Immature natural killer cell (primary cell): ENCODE results near the gene SV2A. TPM values are rescaled to one million over a fixed set of nuclear protein-coding genes. Genes with fewer than 3 reads are reported as not detected.
"Not testable (repeated sequence)": the region's sequence is repeated elsewhere in the genome, so short reads cannot be mapped to it uniquely, and the experiment has no call there.

Experiments
- DNase-seq, 3 donors: peaks; one replicate each; pipeline ENCODE4 v3.0.0; 2022; ENCODE audit warnings: mixed read lengths in 1 of 3
- H3K27ac Mint-ChIP-seq, 6 donors: one replicate each; pipeline ENCODE4 v1.8.0; 2020; ENCODE audit warnings: mixed read lengths in 6 of 6, mild to moderate bottlenecking in 5 of 6, inconsistent platforms in 4 of 6, moderate library complexity in 3 of 6
- H3K27me3 Mint-ChIP-seq, 3 donors: one replicate each; pipeline ENCODE4 v1.8.0; 2020 to 2021; ENCODE audit warnings: low read depth in 3 of 3, mild to moderate bottlenecking in 3 of 3, mixed read lengths in 3 of 3, moderate library complexity in 3 of 3, inconsistent platforms in 1 of 3
- H3K36me3 Mint-ChIP-seq, 3 donors: one replicate each; pipeline ENCODE4 v1.8.0; 2020; ENCODE audit warnings: mixed read lengths in 3 of 3, inconsistent platforms in 2 of 3, mild to moderate bottlenecking in 2 of 3
- H3K4me1 Mint-ChIP-seq, 2 donors: one replicate each; pipeline ENCODE4 v1.8.0; 2020; ENCODE audit warnings: inconsistent platforms in 2 of 2, mild to moderate bottlenecking in 2 of 2, mixed read lengths in 2 of 2, moderate library complexity in 1 of 2
- H3K4me3 Mint-ChIP-seq, 5 donors: one replicate each; pipeline ENCODE4 v1.8.0; 2020; ENCODE audit warnings: mild to moderate bottlenecking in 5 of 5, mixed read lengths in 5 of 5, inconsistent platforms in 3 of 5, moderate library complexity in 3 of 5
- H3K9me3 Mint-ChIP-seq, 6 donors: one replicate each; pipeline ENCODE4 v1.8.0; 2020; ENCODE audit warnings: mild to moderate bottlenecking in 6 of 6, mixed read lengths in 6 of 6, inconsistent platforms in 4 of 6, moderate library complexity in 3 of 6
- polyA plus RNA-seq, 3 donors: library from polyadenylated mRNA; unstranded; fragments of 300-500 nt; fragmentation: Illumina TruSeq; gene quantifications; one replicate each; pipeline ENCODE4 v1.2.3, GENCODE V29; 2021

Gene SV2A
- polyA plus RNA-seq, 3 donors from 2014 or later = 0.89 to 1.0 TPM; not detected in 1

GRCh38 chr1:149888247-149888998 is 29.2 kb downstream of the SV2A start:
- H3K36me3 Mint-ChIP-seq = no peaks in the 10 kb centered on the region
- H3K4me3 Mint-ChIP-seq = no peak overlapping the region
- H3K4me1 Mint-ChIP-seq = peaks cover 0 to 4% of the 10 kb centered on the region in 2 donors
- H3K27me3 Mint-ChIP-seq = peaks cover 0 to 2% (median 2%) of the 10 kb centered on the region in 3 donors
- H3K27ac Mint-ChIP-seq = no peak overlapping the region
- peak in 2 of 3 donors; percentile 78 to 79 for DNase-seq
- no peaks in the 10 kb centered on the region for H3K9me3 Mint-ChIP-seq

- H3K4me3 Mint-ChIP-seq = no peak overlapping the region
- peaks cover 0 to 2% (median 2%) of the 10 kb centered on the region in 3 donors for H3K27me3 Mint-ChIP-seq
- no peak overlapping the region for H3K27ac Mint-ChIP-seq
- peak; percentile 91 to 94 (median 93) for DNase-seq
- peaks cover 0 to 4% of the 10 kb centered on the region in 2 donors for H3K4me1 Mint-ChIP-seq
- no peaks in the 10 kb centered on the region for H3K36me3 Mint-ChIP-seq
- no peaks in the 10 kb centered on the region for H3K9me3 Mint-ChIP-seq
Observed at GRCh38 chr1:149887456-149888246, 30.0 kb downstream of the SV2A start.

GRCh38 chr1:149887196-149887455 is 30.5 kb downstream of the SV2A start:
- DNase-seq, H3K9me3 Mint-ChIP-seq, H3K4me1 Mint-ChIP-seq, H3K36me3 Mint-ChIP-seq, H3K27ac Mint-ChIP-seq, H3K27me3 Mint-ChIP-seq, H3K4me3 Mint-ChIP-seq: not testable (repeated sequence)

GRCh38 chr1:149886396-149887195 is 31.0 kb downstream of the SV2A start:
- Mint-ChIP-seq H3K27me3 (peaks cover 0 to 2% (median 0%) of the 10 kb centered on the region in 3 donors), H3K4me3 (no peak overlapping the region), H3K27ac (no peak overlapping the region), H3K36me3 (no peaks in the 10 kb centered on the region), H3K9me3 (no peaks in the 10 kb centered on the region), H3K4me1 (peaks cover 0 to 4% of the 10 kb centered on the region in 2 donors)
- peak; percentile 92 to 96 (median 93) for DNase-seq

- DNase-seq, H3K4me3 Mint-ChIP-seq, H3K9me3 Mint-ChIP-seq, H3K27me3 Mint-ChIP-seq, H3K36me3 Mint-ChIP-seq, H3K27ac Mint-ChIP-seq, H3K4me1 Mint-ChIP-seq: not testable (repeated sequence)
Observed at GRCh38 chr1:149886121-149886395, 31.6 kb downstream of the SV2A start.

GRCh38 chr1:149885339-149886120 is 32.1 kb downstream of the SV2A start:
- Mint-ChIP-seq H3K27ac (no peak overlapping the region), H3K9me3 (no peaks in the 10 kb centered on the region), H3K4me1 (peaks cover 0 to 4% of the 10 kb centered on the region in 2 donors), H3K27me3 (peaks cover 0 to 2% (median 0%) of the 10 kb centered on the region in 3 donors), H3K36me3 (no peaks in the 10 kb centered on the region), H3K4me3 (no peak overlapping the region)
- DNase-seq = peak; percentile 63 to 68 (median 67)

- DNase-seq = no peak
- peaks cover 2 to 3% of the 10 kb centered on the region in 2 donors for H3K4me1 Mint-ChIP-seq
- no peaks in the 10 kb centered on the region for H3K9me3 Mint-ChIP-seq
- H3K36me3 Mint-ChIP-seq = no peaks in the 10 kb centered on the region
- H3K4me3 Mint-ChIP-seq = no peak overlapping the region
- peaks cover 0 to 1% (median 0%) of the 10 kb centered on the region in 3 donors for H3K27me3 Mint-ChIP-seq
- no peak overlapping the region for H3K27ac Mint-ChIP-seq
Observed at GRCh38 chr1:149884433-149885338, 33.0 kb downstream of the SV2A start.

GRCh38 chr1:149883598-149884247 is 33.9 kb downstream of the SV2A start:
- Mint-ChIP-seq H3K4me1 (peaks cover 7 to 8% of the 10 kb centered on the region in 2 donors), H3K27me3 (no peaks in the 10 kb centered on the region), H3K9me3 (no peaks in the 10 kb centered on the region), H3K36me3 (no peaks in the 10 kb centered on the region), H3K4me3 (no peak overlapping the region), H3K27ac (no peak overlapping the region)
- no peak for DNase-seq

GRCh38 chr1:149881876-149882275 is 35.8 kb downstream of the SV2A start:
- Mint-ChIP-seq H3K27ac (no peak overlapping the region), H3K36me3 (no peaks in the 10 kb centered on the region)

GRCh38 chr1:149879556-149879955 is 38.1 kb downstream of the SV2A start:
- H3K4me1 Mint-ChIP-seq = peaks cover 7 to 8% of the 10 kb centered on the region in 2 donors
- H3K36me3 Mint-ChIP-seq = no peaks in the 10 kb centered on the region
- DNase-seq = no peak
- peaks cover 0 to 2% (median 2%) of the 10 kb centered on the region in 3 donors for H3K27me3 Mint-ChIP-seq
- peak overlapping the region in 2 of 6 donors; percentile 11 to 36 for H3K27ac Mint-ChIP-seq
- H3K9me3 Mint-ChIP-seq = no peaks in the 10 kb centered on the region
- H3K4me3 Mint-ChIP-seq = no peak overlapping the region

More at GRCh38 chr1:149881876-149882275, 35.8 kb downstream of the SV2A start:
- peaks cover 0 to 2% (median 0%) of the 10 kb centered on the region in 3 donors for H3K27me3 Mint-ChIP-seq
- peaks cover 7 to 8% of the 10 kb centered on the region in 2 donors for H3K4me1 Mint-ChIP-seq
- DNase-seq = no peak
- H3K9me3 Mint-ChIP-seq = no peaks in the 10 kb centered on the region
- no peak overlapping the region for H3K4me3 Mint-ChIP-seq

GRCh38 chr1:149877211-149877946 is 40.3 kb downstream of the SV2A start:
- no peaks in the 10 kb centered on the region for H3K9me3 Mint-ChIP-seq
- no peak for DNase-seq
- H3K27ac Mint-ChIP-seq = no peak overlapping the region
- peaks cover 0 to 2% (median 2%) of the 10 kb centered on the region in 3 donors for H3K27me3 Mint-ChIP-seq
- H3K4me1 Mint-ChIP-seq = peaks cover 7 to 8% of the 10 kb centered on the region in 2 donors
- H3K4me3 Mint-ChIP-seq = no peak overlapping the region
- no peaks in the 10 kb centered on the region for H3K36me3 Mint-ChIP-seq

- DNase-seq, H3K27me3 Mint-ChIP-seq, H3K4me1 Mint-ChIP-seq, H3K4me3 Mint-ChIP-seq, H3K27ac Mint-ChIP-seq, H3K36me3 Mint-ChIP-seq, H3K9me3 Mint-ChIP-seq: not testable (repeated sequence)
Observed at GRCh38 chr1:149873060-149873459, 44.6 kb downstream of the SV2A start.
